ENCODE results near the gene GLT8D1.
A peak's percentile ranks its signal among the peaks of the same experiment; 100 is the strongest.

The GLT8D1 gene, protein sequence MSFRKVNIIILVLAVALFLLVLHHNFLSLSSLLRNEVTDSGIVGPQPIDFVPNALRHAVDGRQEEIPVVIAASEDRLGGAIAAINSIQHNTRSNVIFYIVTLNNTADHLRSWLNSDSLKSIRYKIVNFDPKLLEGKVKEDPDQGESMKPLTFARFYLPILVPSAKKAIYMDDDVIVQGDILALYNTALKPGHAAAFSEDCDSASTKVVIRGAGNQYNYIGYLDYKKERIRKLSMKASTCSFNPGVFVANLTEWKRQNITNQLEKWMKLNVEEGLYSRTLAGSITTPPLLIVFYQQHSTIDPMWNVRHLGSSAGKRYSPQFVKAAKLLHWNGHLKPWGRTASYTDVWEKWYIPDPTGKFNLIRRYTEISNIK

DNA sequence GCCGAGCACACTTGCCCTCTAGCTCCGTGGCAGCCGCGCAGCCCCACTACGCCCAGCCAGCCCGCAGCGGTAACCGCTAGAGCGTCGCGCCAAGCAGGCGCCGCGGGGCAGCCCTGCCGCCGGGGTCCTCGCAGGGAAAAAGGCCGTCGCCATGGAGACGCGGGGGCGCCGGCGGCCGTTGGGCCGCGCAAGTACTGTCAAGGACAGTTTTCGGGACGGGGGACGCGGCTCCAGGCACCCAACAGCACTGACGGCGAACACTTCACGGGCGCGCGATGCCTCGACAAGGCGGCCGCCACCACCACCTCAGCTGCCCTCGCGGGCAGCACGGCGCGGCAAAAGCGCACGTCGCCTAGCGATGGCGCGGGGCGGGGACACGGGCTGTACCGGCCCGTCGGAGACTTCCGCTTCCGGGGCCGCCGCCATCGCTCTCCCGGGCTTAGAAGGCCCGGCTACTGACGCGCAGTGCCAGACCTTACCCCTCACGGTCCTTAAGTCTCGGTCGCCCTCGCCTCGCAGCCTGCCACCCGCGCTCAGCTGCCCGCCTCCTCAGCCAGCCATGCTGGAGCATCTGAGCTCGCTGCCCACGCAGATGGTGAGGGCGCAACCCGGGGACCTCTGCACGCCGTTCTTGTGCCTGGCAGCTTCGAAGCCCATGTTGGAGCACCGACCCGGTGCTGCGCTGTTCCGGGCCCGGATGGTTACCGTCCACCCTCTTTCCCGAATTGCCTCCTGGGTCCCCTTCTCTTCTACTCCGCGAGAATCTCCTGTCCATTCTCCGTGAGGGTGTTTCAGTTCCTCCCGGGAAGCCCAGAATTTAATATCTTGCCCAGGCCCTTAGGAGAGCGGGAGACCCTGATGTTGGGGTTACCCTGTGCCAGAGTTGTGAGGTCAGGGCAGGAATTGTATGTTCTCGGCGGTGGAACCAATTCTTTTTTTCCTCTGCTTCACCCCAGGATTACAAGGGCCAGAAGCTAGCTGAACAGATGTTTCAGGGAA lies at the start of gene GLT8D1, which contains the start of gene SPCS1:
GLT8D1 (minus strand) TSS at position 104 of the 999 bp plus-strand sequence. CDS start 5,331 bp downstream, outside the sequence.
SPCS1 (plus strand) TSS at position 419 of the 999 bp plus-strand sequence; CDS start at position 560, 141 bp downstream.
- peak within 1 kb of the TSS; percentile 91 for H3K9ac ChIP-seq

DNA sequence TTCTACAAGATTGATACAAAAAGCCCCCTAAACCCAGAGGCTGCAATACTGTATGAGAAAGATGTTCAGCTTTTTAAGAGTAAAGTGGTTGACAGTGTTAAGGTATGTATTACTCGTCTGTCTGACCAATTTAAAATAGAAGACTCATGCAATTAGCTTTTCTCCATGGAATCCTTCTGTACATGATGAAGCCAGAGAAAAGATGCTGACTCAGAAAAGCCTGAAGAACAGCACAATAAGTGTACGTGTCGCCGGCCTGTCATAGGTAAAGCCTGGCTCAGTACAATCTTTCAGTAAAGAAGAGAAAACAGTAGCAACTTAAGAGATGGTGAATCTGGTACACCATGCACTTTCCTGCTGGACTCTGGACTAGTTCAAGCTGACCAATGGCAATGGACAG lies 48.8 kb upstream of the GLT8D1 start:
- H3K27me3 ChIP-seq: no peaks in the 10 kb centered on the region
- no peaks in the 10 kb centered on the region for H3K4me1 ChIP-seq
- H3K36me3 ChIP-seq: peaks cover 95% of the 10 kb centered on the region
- H3K27ac ChIP-seq: no peak overlapping the region
- H3K9ac ChIP-seq: no peak overlapping the region
- H3K4me3 ChIP-seq: no peak overlapping the region
- H4K20me1 ChIP-seq: no peaks in the 10 kb centered on the region
- TF ChIP-seq Cebpa-rat (IDR thresholded peaks at IDR 0.05): no peak
- H3K9me3 ChIP-seq: no peaks in the 10 kb centered on the region
- H3K4me2 ChIP-seq: no peak overlapping the region

More for the DNA sequence above, at the start of gene GLT8D1, which contains the start of gene SPCS1:
- Histone ChIP-seq H3K4me1 (peaks cover 48% of the 10 kb centered on the region), H3K27me3 (no peaks in the 10 kb centered on the region), H3K9me3 (no peaks in the 10 kb centered on the region), H3K36me3 (peaks cover 22% of the 10 kb centered on the region), H4K20me1 (peaks cover 10% of the 10 kb centered on the region; the same call in 1 of the 2 replicates), H3K4me3 (peak within 1 kb of the TSS; percentile 77), H3K4me2 (peak within 1 kb of the TSS; percentile 97), H3K27ac (peak within 1 kb of the TSS; percentile 87)
- TF ChIP-seq Cebpa-rat (IDR thresholded peaks at IDR 0.05): no peak

DNA sequence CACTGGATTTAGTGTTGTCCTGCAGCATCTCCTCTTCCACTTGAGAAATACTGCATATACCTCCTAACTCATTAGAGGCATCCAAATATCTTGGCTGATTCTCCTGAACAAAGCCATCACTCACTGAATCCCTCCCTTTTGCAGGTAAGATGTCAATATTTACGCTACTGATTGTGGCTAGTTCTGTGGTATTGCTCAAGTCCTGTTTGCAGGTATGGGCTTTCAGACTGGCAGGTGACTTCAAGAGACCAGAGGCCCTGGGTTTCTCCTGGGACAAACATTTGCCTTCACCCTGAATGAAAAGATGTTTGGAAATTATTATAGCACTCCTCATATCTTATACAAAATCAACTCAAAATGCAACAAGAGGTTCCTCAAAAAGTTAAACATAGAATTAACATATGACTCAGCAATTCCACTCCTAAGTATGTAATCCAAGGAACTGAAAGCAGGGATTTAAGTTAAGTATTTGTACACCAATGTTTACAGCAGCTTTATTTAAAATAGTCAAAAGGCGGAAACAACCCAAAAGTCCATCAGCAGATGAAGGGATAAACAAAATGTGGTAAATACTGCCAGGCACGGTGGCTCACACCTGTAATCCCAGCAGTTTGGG lies 46.6 kb upstream of the GLT8D1 start:
- no peak for TF ChIP-seq Cebpa-rat (IDR thresholded peaks at IDR 0.05)
- Histone ChIP-seq H3K9me3 (no peaks in the 10 kb centered on the region), H3K27me3 (no peaks in the 10 kb centered on the region), H3K27ac (no peak overlapping the region), H3K4me2 (no peak overlapping the region), H3K4me1 (no peaks in the 10 kb centered on the region), H3K9ac (no peak overlapping the region), H4K20me1 (no peaks in the 10 kb centered on the region), H3K36me3 (peaks cover 94% of the 10 kb centered on the region), H3K4me3 (no peak overlapping the region)

DNA sequence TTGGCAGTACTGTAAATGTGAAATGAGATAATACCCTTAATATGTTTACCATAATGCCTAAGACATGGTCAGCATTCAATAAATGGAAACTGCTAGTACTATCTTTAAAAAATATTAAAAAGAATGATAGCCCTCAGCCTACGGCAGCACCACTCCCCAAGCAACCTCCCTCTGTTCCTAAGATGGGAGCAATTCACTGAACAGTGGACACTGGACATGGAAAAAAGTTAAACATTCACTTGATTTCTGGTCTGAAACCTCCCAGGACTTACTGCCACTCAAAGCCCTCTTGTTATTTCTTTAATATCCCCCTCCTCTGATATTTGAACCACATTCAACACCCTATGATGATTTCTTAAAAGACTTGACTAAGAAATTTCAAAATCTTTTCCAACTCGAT lies 38.1 kb upstream of the GLT8D1 start:
- Histone ChIP-seq H3K27me3 (no peaks in the 10 kb centered on the region), H3K4me3 (no peak overlapping the region), H3K36me3 (peaks cover 95% of the 10 kb centered on the region), H3K4me1 (no peaks in the 10 kb centered on the region), H3K4me2 (no peak overlapping the region), H3K9me3 (no peaks in the 10 kb centered on the region), H3K9ac (no peak overlapping the region), H3K27ac (no peak overlapping the region), H4K20me1 (no peaks in the 10 kb centered on the region)
- TF ChIP-seq Cebpa-rat (IDR thresholded peaks at IDR 0.05): no peak

DNA sequence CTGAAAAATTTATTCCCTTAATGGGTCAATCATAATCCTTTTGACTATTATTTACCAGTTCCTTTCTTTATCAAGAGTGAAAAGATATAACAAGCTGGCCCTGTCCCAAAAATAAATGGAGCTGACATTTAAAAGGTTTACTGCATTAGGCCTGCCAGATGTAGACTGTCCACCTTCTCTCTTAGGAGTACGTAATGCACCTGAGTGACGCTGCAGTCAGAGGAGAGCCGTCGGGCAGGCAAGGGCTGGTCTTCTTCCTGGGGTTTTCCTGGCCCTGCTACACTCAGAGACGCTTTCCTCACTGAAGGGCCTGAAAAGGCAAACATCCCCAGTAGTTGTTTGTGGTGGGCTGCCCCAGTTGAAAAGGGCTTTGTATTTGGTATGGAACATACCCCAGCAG lies 37.6 kb upstream of the GLT8D1 start:
- no peak overlapping the region for H3K9ac ChIP-seq
- no peaks in the 10 kb centered on the region for H3K27me3 ChIP-seq
- H3K36me3 ChIP-seq: peaks cover 96% of the 10 kb centered on the region
- no peak overlapping the region for H3K27ac ChIP-seq
- H3K4me2 ChIP-seq: no peak overlapping the region
- H3K4me3 ChIP-seq: no peak overlapping the region
- no peak for TF ChIP-seq Cebpa-rat (IDR thresholded peaks at IDR 0.05)
- H3K4me1 ChIP-seq: no peaks in the 10 kb centered on the region
- H3K9me3 ChIP-seq: no peaks in the 10 kb centered on the region
- no peaks in the 10 kb centered on the region for H4K20me1 ChIP-seq

DNA sequence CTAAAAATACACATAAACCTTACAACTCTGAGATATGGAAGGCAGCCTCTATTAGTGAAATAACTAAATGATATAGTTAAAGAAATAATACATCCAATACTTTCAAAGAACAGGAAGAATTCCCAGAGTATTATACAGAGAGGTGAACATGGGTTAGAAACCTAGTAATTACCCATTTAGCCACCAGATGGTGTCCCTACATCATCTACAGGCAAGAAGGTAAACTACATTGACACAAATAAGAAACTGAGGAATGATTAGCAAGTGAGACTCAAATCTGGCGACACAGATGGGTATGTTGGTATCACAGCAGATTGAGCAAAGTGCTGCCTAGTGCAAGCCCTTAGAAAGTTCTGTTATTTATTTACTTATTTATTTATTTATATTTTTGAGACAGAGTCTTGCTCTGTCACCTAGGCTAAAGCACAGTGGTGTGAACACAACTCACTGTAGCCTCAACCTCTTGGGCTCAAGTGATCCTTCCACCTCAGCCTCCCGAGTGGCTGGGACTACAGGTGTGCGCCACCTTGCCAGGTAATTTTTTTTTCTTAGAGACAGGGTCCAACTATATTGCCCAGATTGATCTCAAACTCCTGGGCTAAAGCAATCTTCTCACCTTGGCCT lies 36.9 kb upstream of the GLT8D1 start:
- Histone ChIP-seq H3K9me3 (no peaks in the 10 kb centered on the region), H3K27ac (no peak overlapping the region)

DNA sequence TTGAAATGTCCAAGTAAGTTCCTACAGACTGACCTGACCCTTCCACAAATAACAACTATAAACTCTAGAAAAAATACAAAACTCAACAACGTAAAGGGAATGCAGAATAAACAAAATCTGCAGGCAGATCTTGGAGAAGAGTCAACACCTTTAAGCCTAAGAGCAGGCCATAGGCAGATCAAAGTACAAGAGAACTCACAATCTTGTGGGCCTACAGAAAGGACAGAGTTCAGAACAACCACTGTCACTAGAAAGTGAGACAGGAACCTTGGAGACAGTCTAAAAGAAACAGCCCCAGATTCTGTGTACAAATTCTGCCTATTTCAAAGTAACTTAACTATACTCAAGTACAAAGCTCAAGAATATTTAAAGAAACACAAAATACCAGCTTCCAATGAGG lies 34.1 kb upstream of the GLT8D1 start:
- Histone ChIP-seq H4K20me1 (no peaks in the 10 kb centered on the region), H3K27me3 (no peaks in the 10 kb centered on the region), H3K4me2 (no peak overlapping the region), H3K36me3 (peaks cover 93% of the 10 kb centered on the region), H3K9me3 (peaks cover 3% of the 10 kb centered on the region), H3K4me1 (no peaks in the 10 kb centered on the region), H3K27ac (no peak overlapping the region), H3K4me3 (no peak overlapping the region), H3K9ac (no peak overlapping the region)
- TF ChIP-seq Cebpa-rat (IDR thresholded peaks at IDR 0.05): no peak

More for the DNA sequence above, 36.9 kb upstream of the GLT8D1 start:
- Histone ChIP-seq H3K4me1 (no peaks in the 10 kb centered on the region), H4K20me1 (no peaks in the 10 kb centered on the region), H3K36me3 (peaks cover 97% of the 10 kb centered on the region), H3K27me3 (no peaks in the 10 kb centered on the region), H3K9ac (no peak overlapping the region), H3K4me3 (no peak overlapping the region), H3K4me2 (no peak overlapping the region)
- no peak for TF ChIP-seq Cebpa-rat (IDR thresholded peaks at IDR 0.05)

DNA sequence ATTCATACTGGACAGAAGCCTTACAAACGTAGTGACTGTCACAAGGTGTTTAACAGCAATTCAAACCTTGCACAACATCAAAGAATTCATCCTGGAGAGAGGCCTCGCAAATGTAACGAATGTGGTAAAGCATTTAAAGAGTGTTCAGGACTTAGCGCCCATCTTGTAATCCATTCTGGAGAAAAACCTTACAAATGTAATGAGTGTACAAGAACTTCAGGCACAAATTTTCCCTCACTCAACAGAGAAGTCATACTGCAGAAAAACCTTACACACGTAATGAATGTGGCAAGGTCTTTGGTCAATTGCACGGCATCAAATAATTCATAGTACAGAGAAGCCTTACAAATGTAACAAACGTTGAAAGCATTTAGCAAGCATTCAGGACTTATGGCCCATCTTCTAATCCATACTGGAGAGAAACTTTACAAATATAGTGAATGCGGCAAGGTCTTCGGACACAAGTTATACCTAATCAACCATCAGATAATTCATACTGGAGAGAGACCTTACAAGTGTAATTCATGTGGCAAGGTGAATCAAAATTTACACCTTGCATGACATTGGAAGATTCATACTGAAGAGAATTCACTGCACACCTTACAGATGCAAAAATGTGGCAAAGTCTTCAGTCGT lies 27.8 kb upstream of the GLT8D1 start:
- Histone ChIP-seq H3K4me3 (no peak overlapping the region), H3K4me1 (peaks cover 9% of the 10 kb centered on the region; the same call in 1 of the 2 replicates), H3K9ac (no peak overlapping the region), H3K4me2 (no peak overlapping the region), H3K27ac (no peak overlapping the region), H3K36me3 (peaks cover 96% of the 10 kb centered on the region), H3K27me3 (no peaks in the 10 kb centered on the region), H3K9me3 (peaks cover 67% of the 10 kb centered on the region), H4K20me1 (no peaks in the 10 kb centered on the region)
- TF ChIP-seq Cebpa-rat (IDR thresholded peaks at IDR 0.05): no peak
